HepG2 (cell line): ENCODE measurements around the gene CCDC9B. TPM values are rescaled to one million over a fixed set of nuclear protein-coding genes. Genes with fewer than 3 reads are reported as not detected.
A peak's percentile ranks its signal among the peaks of the same experiment; 100 is the strongest.

Source experiments
- DBP ChIP-seq: sonication (generic); formaldehyde crosslinking; IDR thresholded peaks from 2 replicates; pipeline ENCODE4 v1.4.0; 2020; ENCODE audit warnings: missing genetic modification reagents; ENCODE audit errors: not compliant biosample characterization
- ERF ChIP-seq: IDR thresholded peaks from 2 replicates; pipeline ENCODE4 v1.6.1; 2018; ENCODE audit warnings: missing biosample characterization, missing genetic modification reagents
- FOXK1 ChIP-seq: sonication (generic); formaldehyde crosslinking; IDR thresholded peaks from 2 replicates; pipeline ENCODE4 v1.4.0; 2020; ENCODE audit warnings: low read depth, missing genetic modification reagents, borderline replicate concordance
- GLMP ChIP-seq: sonication (generic); formaldehyde crosslinking; IDR thresholded peaks from 2 replicates; pipeline ENCODE4 v1.9.0; 2021; ENCODE audit warnings: missing genetic modification reagents, mild to moderate bottlenecking, borderline replicate concordance
- HCFC1 ChIP-seq: fragments of 150-350 bp; IDR thresholded peaks from 2 replicates; pipeline ENCODE4 v1.6.1; 2014; ENCODE audit warnings: low read depth, low read length
- HDAC2 ChIP-seq: sonication (generic); formaldehyde crosslinking; IDR thresholded peaks from 2 replicates; pipeline ENCODE4 v1.4.0; 2020; ENCODE audit warnings: missing genetic modification reagents
- JUN ChIP-seq: sonication (generic); formaldehyde crosslinking; IDR thresholded peaks from 2 replicates; pipeline ENCODE4 v1.4.0; 2020; ENCODE audit warnings: mild to moderate bottlenecking, missing genetic modification reagents
- RBAK ChIP-seq: sonication (generic); formaldehyde crosslinking; IDR thresholded peaks from 2 replicates; pipeline ENCODE4 v1.5.1; 2020; ENCODE audit warnings: mild to moderate bottlenecking, missing genetic modification reagents
- TRIM24 ChIP-seq: sonication (generic); formaldehyde crosslinking; IDR thresholded peaks from 2 replicates; pipeline ENCODE4 v1.8.0; 2022; ENCODE audit warnings: mild to moderate bottlenecking, missing genetic modification reagents
- ZFX ChIP-seq: sonication (generic); formaldehyde crosslinking; IDR thresholded peaks from 2 replicates; pipeline ENCODE4 v1.4.0; 2020; ENCODE audit warnings: mild to moderate bottlenecking, low read depth, missing genetic modification reagents, moderate library complexity
- ZNF335 ChIP-seq: sonication (generic); formaldehyde crosslinking; IDR thresholded peaks from 2 replicates; pipeline ENCODE4 v1.4.0; 2020; ENCODE audit warnings: missing genetic modification reagents
- ZNF407 ChIP-seq: sonication (generic); formaldehyde crosslinking; IDR thresholded peaks from one replicate; pipeline ENCODE4 v1.5.1; 2020; ENCODE audit warnings: mild to moderate bottlenecking, missing genetic modification reagents; ENCODE audit errors: not compliant biosample characterization
- polyA plus RNA-seq, 8 experiments: library from polyadenylated mRNA; depleted of rRNA in 3 of 8; stranded (reverse) in 7 of 8; unstranded in 1 of 8; fragments of >200 nt; fragmentation: Illumina TruSeq in 4 of 8; extraction: Trizol in 4 of 8; gene quantifications; 2 replicates each; pipeline versions ENCODE4 v1.2.1 to v1.2.3, GENCODE V29; 2011 to 2016; ENCODE audit warnings: low read depth in 4 of 8, missing spikeins in 1 of 8, mixed read lengths in 1 of 8; ENCODE audit not compliant: insufficient read depth in 1 of 8
- total RNA-seq, 5 experiments: library from RNA; depleted of rRNA; stranded (reverse); fragments of >200 nt; fragmentation: Illumina TruSeq; extraction: Trizol; gene quantifications; 2 replicates each; pipeline ENCODE4 v1.2.3, GENCODE V29; 2016; ENCODE audit warnings: low read depth in 1 of 5
- TF ChIP-seq, protein P1 (sequence below): IDR thresholded peaks from 2 replicates; pipeline ENCODE4 v1.6.1; 2016

The CCDC9B gene
- total and polyA plus RNA-seq, 2 of the 13 experiments (the other 11 are each of a cell fraction or from before 2014, with no cell fraction given): 0.98 to 1.6 TPM

- TF ChIP-seq DBP (CRISPR knock-in tag): no peak
- no peak for TF ChIP-seq TRIM24 (CRISPR knock-in tag)
- peak; percentile 61 for TF ChIP-seq ZNF407 (CRISPR knock-in tag)
- TF ChIP-seq HCFC1: peak; percentile 84
- TF ChIP-seq, protein P1, sequence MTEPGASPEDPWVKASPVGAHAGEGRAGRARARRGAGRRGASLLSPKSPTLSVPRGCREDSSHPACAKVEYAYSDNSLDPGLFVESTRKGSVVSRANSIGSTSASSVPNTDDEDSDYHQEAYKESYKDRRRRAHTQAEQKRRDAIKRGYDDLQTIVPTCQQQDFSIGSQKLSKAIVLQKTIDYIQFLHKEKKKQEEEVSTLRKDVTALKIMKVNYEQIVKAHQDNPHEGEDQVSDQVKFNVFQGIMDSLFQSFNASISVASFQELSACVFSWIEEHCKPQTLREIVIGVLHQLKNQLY (CRISPR knock-in tag): no peak
- peak; percentile 90; the same call in 1 of the 2 replicates for TF ChIP-seq ZFX (CRISPR knock-in tag)
- TF ChIP-seq HDAC2: peak; percentile 66; the same call in 1 of the 2 replicates
- TF ChIP-seq ZNF335 (CRISPR knock-in tag): no peak; the same call in 1 of the 2 replicates
- no peak for TF ChIP-seq GLMP (CRISPR knock-in tag)
- TF ChIP-seq JUN (CRISPR knock-in tag): 0 out of 2 replicates have a peak, but pooled peaks have one; percentile 19
- peak; percentile 47; the same call in 1 of the 2 replicates for TF ChIP-seq ERF
- TF ChIP-seq FOXK1 (CRISPR knock-in tag): peak; percentile 86
- no peak for TF ChIP-seq RBAK
These were observed 42.1 kb upstream of the CCDC9B start, which contains the start of gene KNSTRN (continued) for GRCh38 chr15:40382580-40383456.
